Right lobe of liver (tissue), 6 donors: ENCODE results near the gene RREB1. TPM values are rescaled to one million over a fixed set of nuclear protein-coding genes. Genes with fewer than 3 reads are reported as not detected.

ENCODE experiments used
- ATAC-seq, 4 donors: fragments of 200-7000 bp; cut with Tn5 transposase; one replicate each; pipeline ENCODE4 v1.9.1; 2020; ENCODE audit warnings: mild to moderate bottlenecking in 4 of 4, moderate library complexity in 4 of 4
- DNase-seq, 3 donors: peaks; one replicate each; pipeline ENCODE4 v3.0.0-alpha.2; 2020
- H3K27ac ChIP-seq, 3 donors: fragments of 200-600 bp; one replicate each; pipeline ENCODE4 v1.8.0; 2022
- H3K27me3 ChIP-seq, 2 donors: fragments of 200-600 bp; one replicate each; pipeline ENCODE4 v1.8.0; 2022
- H3K36me3 ChIP-seq, 4 donors: fragments of 200-600 bp; sonication (generic) in 1 of 4; one replicate each; pipeline versions ENCODE4 v1.5.1 to v1.8.0; 2017 to 2022; ENCODE audit warnings: control low read depth in 1 of 4
- H3K4me1 ChIP-seq, 4 donors: fragments of 200-600 bp; sonication (generic) in 1 of 4; one replicate each; pipeline versions ENCODE4 v1.5.1 to v1.8.0; 2017 to 2022; ENCODE audit warnings: control low read depth in 1 of 4
- H3K4me3 ChIP-seq, 3 donors: fragments of 200-600 bp; one replicate each; pipeline ENCODE4 v1.8.0; 2022
- H3K9me3 ChIP-seq, 4 donors: fragments of 200-600 bp; sonication (generic) in 1 of 4; one replicate each; pipeline versions ENCODE4 v1.5.1 to v1.8.0; 2017 to 2022; ENCODE audit warnings: control low read depth in 1 of 4
- CTCF ChIP-seq, 4 donors: fragments of 200-600 bp in 3 of 4; fragments of 450-650 bp in 1 of 4; IDR thresholded peaks; one replicate each; pipeline versions ENCODE4 v1.5.1 to v1.8.0; 2016 to 2022; ENCODE audit warnings: antibody characterized with exemption in 4 of 4, mild to moderate bottlenecking in 2 of 4
- POLR2A ChIP-seq: fragments of 450-650 bp; IDR thresholded peaks from one replicate; pipeline ENCODE4 v1.6.1; 2017; ENCODE audit warnings: antibody characterized with exemption, mild to moderate bottlenecking
- WGBS: methylation state at CpG from one replicate; pipeline ENCODE4 v1.1.6; 2018; ENCODE audit warnings: low coverage, low lambda C conversion rate; ENCODE audit not compliant: insufficient coverage; ENCODE audit errors: missing lambda C conversion rate; 5-methylcytosine and 5-hydroxymethylcytosine counted together
- intact Hi-C, 2 donors: fragments of 100-400 bp; cut with DNase I; formaldehyde crosslinking; loops; one replicate each; pipeline versions ENCODE4 v1.11.2 to v1.14.1; 2022
- total RNA-seq, 6 experiments: library from RNA; depleted of rRNA in 2 of 6; stranded (reverse); fragments of >200 nt in 2 of 6; fragmentation: NEBNext Ultra II Directional in 3 of 6; extraction: Animal tissue kit (Norgen Biotek cat#: 25700) in 3 of 6; gene quantifications; one replicate each; pipeline versions ENCODE4 v1.1.0 to v1.2.4, GENCODE V29; 2016 to 2023
- donor health status: DM: no; HTN: yes; CAD: no.
- donor health status: DM: no; HTN: no; CAD: no.
- donor health status: DM: no; HTN: no; CAD: no.
- donor health status: DM: no; HTN: yes; CAD: no.
- donor health status: DM: no; HTN: yes; CAD: no.

RREB1 gene
- total RNA-seq, 6 experiments from 2014 or later = 28.7 to 46.3 (median 39.6) TPM

- no peaks in the 10 kb centered on the region for H3K27me3 ChIP-seq
- DNase-seq = no peak
- TF ChIP-seq POLR2A = no peak
- no peak for TF ChIP-seq CTCF (IDR thresholded peaks at IDR 0.05)
- intact Hi-C loops = no loop called here
- H3K4me1 ChIP-seq = peaks cover 0 to 36% (median 13%) of the 10 kb centered on the region in 4 donors
- 64% methylated on average over 2 of the region's 2 CpGs for WGBS
- no peak overlapping the region for H3K27ac ChIP-seq
- H3K4me3 ChIP-seq = no peak overlapping the region
- H3K36me3 ChIP-seq = peaks cover 0 to 8% (median 0%) of the 10 kb centered on the region in 4 donors
- ATAC-seq = no peak
- H3K9me3 ChIP-seq = no peaks in the 10 kb centered on the region
These were observed 16.9 kb downstream of the RREB1 start for GRCh38 chr6:7124636-7125035.

GRCh38 chr6:7125290-7125689, 17.5 kb downstream of the RREB1 start:
- H3K27ac ChIP-seq = no peak overlapping the region
- no peak overlapping the region for H3K4me3 ChIP-seq
- TF ChIP-seq CTCF (IDR thresholded peaks at IDR 0.05) (no peak), POLR2A (no peak)
- no peak for ATAC-seq
- WGBS = no CpG with 5 or more reads among the region's 1 CpG
- H3K27me3 ChIP-seq = no peaks in the 10 kb centered on the region
- no peak for DNase-seq
- intact Hi-C loops = no loop called here
- H3K36me3 ChIP-seq = peaks cover 0 to 8% (median 0%) of the 10 kb centered on the region in 4 donors
- no peaks in the 10 kb centered on the region for H3K9me3 ChIP-seq
- peaks cover 0 to 42% (median 16%) of the 10 kb centered on the region in 4 donors for H3K4me1 ChIP-seq

- H3K9me3 ChIP-seq = no peaks in the 10 kb centered on the region
- peaks cover 0 to 8% (median 0%) of the 10 kb centered on the region in 4 donors for H3K36me3 ChIP-seq
- intact Hi-C loops = no loop called here
- H3K4me1 ChIP-seq = peaks cover 0 to 46% (median 15%) of the 10 kb centered on the region in 4 donors
- no peak for TF ChIP-seq CTCF (IDR thresholded peaks at IDR 0.05)
- no peak for TF ChIP-seq POLR2A
- H3K27ac ChIP-seq = peak overlapping the region in 1 of 3 donors; percentile 46
- H3K4me3 ChIP-seq = no peak overlapping the region
- H3K27me3 ChIP-seq = no peaks in the 10 kb centered on the region
- ATAC-seq (peak in 1 of 4 donors; percentile 2), DNase-seq (no peak)
- WGBS = 56% methylated on average over 4 of the region's 4 CpGs
These were observed 19.0 kb downstream of the RREB1 start for GRCh38 chr6:7126754-7127153.

DNA sequence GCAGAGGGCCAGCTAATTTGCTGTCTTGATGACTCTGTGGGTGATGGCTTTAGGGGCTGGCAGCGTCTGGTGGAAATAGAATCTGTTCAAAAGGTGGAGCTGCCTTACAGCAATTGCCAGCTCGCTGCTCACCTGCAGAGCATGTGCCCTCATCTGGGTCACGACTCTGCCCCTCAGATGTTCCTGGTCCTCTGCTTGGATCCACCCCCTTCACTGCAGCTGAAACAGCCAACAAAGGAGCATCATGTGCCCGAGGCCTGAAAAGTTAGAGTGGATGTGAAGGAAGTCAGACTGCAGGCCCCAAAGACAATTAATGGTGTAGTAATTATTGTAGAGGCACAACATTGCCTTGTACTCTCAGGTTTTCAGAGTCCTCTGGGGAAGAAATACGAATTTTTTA, 19.9 kb downstream of the RREB1 start:
- ATAC-seq = peak in 2 of 4 donors; percentile 2 to 57
- H3K27ac ChIP-seq = peak overlapping the region in 2 of 3 donors; percentile 46 to 91
- intact Hi-C loops = no loop called here
- no peak for TF ChIP-seq POLR2A
- TF ChIP-seq CTCF (IDR thresholded peaks at IDR 0.05) = no peak
- peaks cover 0 to under 1% (median 0%) of the 10 kb centered on the region in 4 donors for H3K36me3 ChIP-seq
- WGBS = 42% methylated on average over 4 of the region's 5 CpGs
- no peaks in the 10 kb centered on the region for H3K27me3 ChIP-seq
- H3K4me1 ChIP-seq = peaks cover 0 to 49% (median 16%) of the 10 kb centered on the region in 4 donors
- no peaks in the 10 kb centered on the region for H3K9me3 ChIP-seq
- H3K4me3 ChIP-seq = no peak overlapping the region
- DNase-seq = no peak
